DND-41 (cell line): ENCODE results near the gene GPR37L1.

Experiments used
- ATAC-seq: fragments of 200-7000 bp; cut with Tn5 transposase; 3 replicates; pipeline ENCODE4 v1.9.1; 2021; ENCODE audit warnings: low read depth; ENCODE audit not compliant: insufficient read depth
- DNase-seq: peaks from one replicate; pipeline ENCODE4 v3.0.0-alpha.2; 2020
- H2AFZ ChIP-seq: 2 replicates; pipeline ENCODE4 v1.6.0; 2012; ENCODE audit warnings: low read depth, low read length
- H3K27ac ChIP-seq: 2 replicates; pipeline ENCODE4 v1.5.1; 2012; ENCODE audit warnings: low read length, inconsistent platforms
- H3K27me3 ChIP-seq: fragments of 200-600 bp; sonication (generic); 2 replicates; pipeline ENCODE4 v1.6.0; 2012; ENCODE audit warnings: low read length, mild to moderate bottlenecking, inconsistent platforms; ENCODE audit not compliant: insufficient read depth, poor library complexity
- H3K36me3 ChIP-seq: 2 replicates; pipeline ENCODE4 v1.5.1; 2012; ENCODE audit warnings: low read length, inconsistent platforms; ENCODE audit not compliant: insufficient read depth
- H3K4me1 ChIP-seq: 2 replicates; pipeline ENCODE4 v1.5.1; 2012; ENCODE audit warnings: mild to moderate bottlenecking, low read length; ENCODE audit not compliant: insufficient read depth
- H3K4me2 ChIP-seq: 2 replicates; pipeline ENCODE4 v1.6.0; 2012; ENCODE audit warnings: mild to moderate bottlenecking, moderate library complexity, low read length, inconsistent platforms; ENCODE audit not compliant: insufficient read depth
- H3K4me3 ChIP-seq, 2 experiments: fragments of 200-600 bp in 1 of 2; shearing (Covaris generic) in 1 of 2; 2 replicates each; pipeline ENCODE4 v1.5.1; 2012 to 2016; ENCODE audit warnings: inconsistent platforms in 2 of 2, low read length in 2 of 2, mild to moderate bottlenecking in 2 of 2, low read depth in 1 of 2, moderate library complexity in 1 of 2
- H3K79me2 ChIP-seq: 2 replicates; pipeline ENCODE4 v1.6.0; 2012; ENCODE audit warnings: low read length, inconsistent platforms; ENCODE audit not compliant: insufficient read depth
- H3K9ac ChIP-seq: 2 replicates; pipeline ENCODE4 v1.6.0; 2012; ENCODE audit warnings: low read depth, mild to moderate bottlenecking, inconsistent platforms, low read length, moderate library complexity
- H3K9me3 ChIP-seq: 2 replicates; pipeline ENCODE4 v1.5.1; 2012; ENCODE audit warnings: low read length, moderate library complexity, mild to moderate bottlenecking, inconsistent platforms; ENCODE audit not compliant: insufficient read depth, severe bottlenecking
- H4K20me1 ChIP-seq: 2 replicates; pipeline ENCODE4 v1.6.0; 2012; ENCODE audit warnings: low read length; ENCODE audit not compliant: insufficient read depth
- EZH2 ChIP-seq: IDR thresholded peaks from 3 replicates; pipeline ENCODE4 v1.6.1; 2012; ENCODE audit warnings: borderline replicate concordance, low read depth, mild to moderate bottlenecking, moderate library complexity, low read length, inconsistent platforms; ENCODE audit not compliant: severe bottlenecking
- TF ChIP-seq, protein P1 (sequence below): IDR thresholded peaks from 2 replicates; pipeline ENCODE4 v1.5.1; 2012; ENCODE audit warnings: borderline replicate concordance, low read length, moderate library complexity, mild to moderate bottlenecking; ENCODE audit not compliant: poor library complexity, severe bottlenecking; ENCODE audit errors: extremely low read depth

Gene GPR37L1

DNA sequence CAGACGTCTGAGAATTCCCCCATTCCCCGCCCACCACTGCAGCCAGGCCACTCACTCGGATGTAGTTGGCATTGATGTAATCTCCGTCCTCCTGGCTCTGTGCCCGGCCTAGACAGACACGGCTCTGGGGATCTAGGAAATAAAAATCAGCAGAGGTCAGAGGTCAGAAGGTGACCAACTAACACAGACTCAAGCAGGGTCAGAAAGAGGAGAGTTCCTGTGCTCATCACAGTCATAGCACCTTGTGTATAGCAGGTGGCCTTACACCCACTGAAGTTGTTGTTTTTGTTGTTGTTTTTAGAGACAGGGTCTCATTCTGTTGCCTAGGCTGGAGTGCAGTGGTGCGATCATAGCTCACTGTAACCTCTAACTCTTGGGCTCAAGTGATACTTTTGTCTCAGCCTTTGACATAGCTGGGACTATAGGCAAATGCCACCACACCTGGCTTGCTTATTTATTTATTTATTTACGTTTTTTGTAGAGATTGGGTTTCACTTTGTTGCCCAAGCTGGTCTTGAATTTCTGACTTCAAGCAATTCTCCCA lies 32.8 kb downstream of the GPR37L1 start:
- Histone ChIP-seq H3K79me2 (peaks cover 28% of the 10 kb centered on the region), H3K36me3 (peaks cover 75% of the 10 kb centered on the region), H3K9me3 (no peaks in the 10 kb centered on the region), H3K9ac (no peak overlapping the region), H4K20me1 (no peaks in the 10 kb centered on the region), H3K27me3 (no peaks in the 10 kb centered on the region), H3K4me3 (no peak overlapping the region), H3K27ac (no peak overlapping the region), H2AFZ (no peak overlapping the region), H3K4me2 (no peak overlapping the region), H3K4me1 (peaks cover 31% of the 10 kb centered on the region)
- no peak for TF ChIP-seq EZH2
- TF ChIP-seq, protein P1, sequence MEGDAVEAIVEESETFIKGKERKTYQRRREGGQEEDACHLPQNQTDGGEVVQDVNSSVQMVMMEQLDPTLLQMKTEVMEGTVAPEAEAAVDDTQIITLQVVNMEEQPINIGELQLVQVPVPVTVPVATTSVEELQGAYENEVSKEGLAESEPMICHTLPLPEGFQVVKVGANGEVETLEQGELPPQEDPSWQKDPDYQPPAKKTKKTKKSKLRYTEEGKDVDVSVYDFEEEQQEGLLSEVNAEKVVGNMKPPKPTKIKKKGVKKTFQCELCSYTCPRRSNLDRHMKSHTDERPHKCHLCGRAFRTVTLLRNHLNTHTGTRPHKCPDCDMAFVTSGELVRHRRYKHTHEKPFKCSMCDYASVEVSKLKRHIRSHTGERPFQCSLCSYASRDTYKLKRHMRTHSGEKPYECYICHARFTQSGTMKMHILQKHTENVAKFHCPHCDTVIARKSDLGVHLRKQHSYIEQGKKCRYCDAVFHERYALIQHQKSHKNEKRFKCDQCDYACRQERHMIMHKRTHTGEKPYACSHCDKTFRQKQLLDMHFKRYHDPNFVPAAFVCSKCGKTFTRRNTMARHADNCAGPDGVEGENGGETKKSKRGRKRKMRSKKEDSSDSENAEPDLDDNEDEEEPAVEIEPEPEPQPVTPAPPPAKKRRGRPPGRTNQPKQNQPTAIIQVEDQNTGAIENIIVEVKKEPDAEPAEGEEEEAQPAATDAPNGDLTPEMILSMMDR = no peak
- ATAC-seq (no peak), DNase-seq (no peak)

DNA sequence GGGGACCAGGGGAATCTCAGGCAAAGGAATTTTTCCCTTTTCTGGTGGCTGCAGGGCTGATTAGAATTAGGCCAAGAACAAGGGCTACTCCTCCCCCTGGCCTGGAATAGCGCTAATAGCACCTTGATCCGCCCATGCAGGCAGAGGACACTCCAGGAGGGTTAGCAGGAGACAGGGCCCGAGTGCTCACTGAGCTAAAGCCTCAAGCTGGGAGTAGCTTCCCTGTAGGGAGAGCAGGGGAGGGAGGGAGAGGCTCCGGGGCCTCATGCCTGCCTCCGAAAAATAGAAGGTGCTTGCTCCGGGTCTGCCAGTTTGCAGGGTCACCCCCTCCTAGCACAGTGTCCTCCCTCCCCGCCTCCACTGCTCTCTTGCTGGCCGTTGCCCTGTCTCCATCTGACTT lies 33.9 kb downstream of the GPR37L1 start:
- DNase-seq = no peak
- Histone ChIP-seq H3K4me1 (peaks cover 42% of the 10 kb centered on the region), H4K20me1 (no peaks in the 10 kb centered on the region), H3K9ac (no peak overlapping the region), H3K9me3 (no peaks in the 10 kb centered on the region), H2AFZ (no peak overlapping the region), H3K4me3 (no peak overlapping the region), H3K27ac (peak overlapping the region; percentile 51), H3K36me3 (peaks cover 66% of the 10 kb centered on the region), H3K79me2 (peaks cover 28% of the 10 kb centered on the region), H3K4me2 (peak overlapping the region; percentile 29; the same call in 1 of the 2 replicates), H3K27me3 (no peaks in the 10 kb centered on the region)
- no peak for ATAC-seq
- TF ChIP-seq, protein P1 = no peak
- TF ChIP-seq EZH2 = no peak

DNA sequence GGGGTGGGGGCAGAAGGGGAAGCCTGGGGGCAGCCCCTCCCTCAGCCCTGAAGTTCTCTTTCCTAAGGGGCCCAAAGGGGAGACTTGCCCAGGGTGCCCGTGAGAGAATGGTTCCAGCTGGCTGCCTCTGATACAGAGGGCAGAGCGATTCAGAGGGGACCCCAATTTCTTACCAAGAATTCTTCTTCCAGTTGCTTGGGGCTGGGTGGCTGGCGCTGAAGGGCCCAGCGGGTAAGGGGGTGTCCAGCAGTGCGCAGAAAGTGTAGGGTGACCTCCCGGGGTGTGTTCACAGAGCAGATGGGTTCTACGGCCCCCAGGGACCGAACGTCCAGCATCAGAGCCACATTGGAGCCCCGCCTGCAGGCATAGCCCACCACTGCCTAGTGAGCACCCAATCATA lies 35.2 kb downstream of the GPR37L1 start:
- Histone ChIP-seq H3K4me1 (peaks cover 55% of the 10 kb centered on the region), H3K4me3 (peak overlapping the region in 1 of 2 experiments; percentile 13; a peak in 1 of 4 replicates)
- no peak for ATAC-seq

More for the DNA sequence above, 35.2 kb downstream of the GPR37L1 start:
- Histone ChIP-seq H3K27me3 (no peaks in the 10 kb centered on the region), H3K9ac (peak overlapping the region; percentile 75), H3K4me2 (peak overlapping the region; percentile 68; the same call in 1 of the 2 replicates), H4K20me1 (no peaks in the 10 kb centered on the region), H3K36me3 (peaks cover 52% of the 10 kb centered on the region), H3K79me2 (peaks cover 28% of the 10 kb centered on the region), H3K27ac (peak overlapping the region; percentile 98), H3K9me3 (no peaks in the 10 kb centered on the region), H2AFZ (no peak overlapping the region)
- DNase-seq = no peak
- no peak for TF ChIP-seq EZH2
- TF ChIP-seq, protein P1 = no peak
